ENCODE results near the gene HES1. TPM values are rescaled to one million over a fixed set of nuclear protein-coding genes. Genes with fewer than 3 reads are reported as not detected.

Gene HES1
- total and polyA plus RNA-seq, 9 of the 15 experiments (the other 6 are each of a cell fraction or from before 2014, with no cell fraction given) = 3.4 to 37.0 (median 19.3) TPM

GRCh38 chr3:194139071-194139813, 3.3 kb downstream of the HES1 start (continued):
- TF ChIP-seq ELF2 (CRISPR knock-in tag; IDR thresholded peaks at IDR 0.05) (peak; percentile 77), MTF1 (CRISPR knock-in tag; IDR thresholded peaks at IDR 0.05; ENCODE audit: borderline replicate concordance) (no peak), BCLAF1 (IDR thresholded peaks at IDR 0.05; ENCODE audit: borderline replicate concordance in 1 of 2, control insufficient read depth in 1 of 2, low read depth in 2 of 2, low read length in 1 of 2) (no peak), ZNF408 (CRISPR knock-in tag; IDR thresholded peaks at IDR 0.05; ENCODE audit: low read depth) (no peak), JUNB (CRISPR knock-in tag; conservative IDR thresholded peaks at IDR 0.05) (no peak), ZNF12 (CRISPR knock-in tag; IDR thresholded peaks at IDR 0.05) (no peak), ZNF592 (IDR thresholded peaks at IDR 0.05) (peak; percentile 77), ZNF318 (IDR thresholded peaks at IDR 0.05; ENCODE audit: borderline replicate concordance in 1 of 2, low read depth in 1 of 2) (no peak; a peak in 1 of 4 replicates), HIVEP1 (CRISPR knock-in tag; IDR thresholded peaks at IDR 0.05) (no peak)
